Measurements from ENCODE around the gene ASB2.

Gene ASB2

GRCh38 chr14:93895023-93895604 is 81.3 kb downstream of the ASB2 start:
- Histone ChIP-seq H3K36me3 (no peaks in the 10 kb centered on the region), H3K9me3 (no peaks in the 10 kb centered on the region), H3K27me3 (peaks cover 10% of the 10 kb centered on the region), H3K4me1 (ENCODE audit: control insufficient read depth in 1 of 2, insufficient read depth in 1 of 2, low read depth in 1 of 2, low read length in 1 of 2) (no peaks in the 10 kb centered on the region), H3K4me3 (ENCODE audit: low read depth in 1 of 2, low read length in 1 of 2) (no peak overlapping the region), H3K27ac (no peak overlapping the region)
- TF ChIP-seq, protein P1, sequence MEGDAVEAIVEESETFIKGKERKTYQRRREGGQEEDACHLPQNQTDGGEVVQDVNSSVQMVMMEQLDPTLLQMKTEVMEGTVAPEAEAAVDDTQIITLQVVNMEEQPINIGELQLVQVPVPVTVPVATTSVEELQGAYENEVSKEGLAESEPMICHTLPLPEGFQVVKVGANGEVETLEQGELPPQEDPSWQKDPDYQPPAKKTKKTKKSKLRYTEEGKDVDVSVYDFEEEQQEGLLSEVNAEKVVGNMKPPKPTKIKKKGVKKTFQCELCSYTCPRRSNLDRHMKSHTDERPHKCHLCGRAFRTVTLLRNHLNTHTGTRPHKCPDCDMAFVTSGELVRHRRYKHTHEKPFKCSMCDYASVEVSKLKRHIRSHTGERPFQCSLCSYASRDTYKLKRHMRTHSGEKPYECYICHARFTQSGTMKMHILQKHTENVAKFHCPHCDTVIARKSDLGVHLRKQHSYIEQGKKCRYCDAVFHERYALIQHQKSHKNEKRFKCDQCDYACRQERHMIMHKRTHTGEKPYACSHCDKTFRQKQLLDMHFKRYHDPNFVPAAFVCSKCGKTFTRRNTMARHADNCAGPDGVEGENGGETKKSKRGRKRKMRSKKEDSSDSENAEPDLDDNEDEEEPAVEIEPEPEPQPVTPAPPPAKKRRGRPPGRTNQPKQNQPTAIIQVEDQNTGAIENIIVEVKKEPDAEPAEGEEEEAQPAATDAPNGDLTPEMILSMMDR (IDR thresholded peaks at IDR 0.05), result no peak

GRCh38 chr14:93893661-93894261 is 82.6 kb downstream of the ASB2 start:
- TF ChIP-seq, protein P1 (IDR thresholded peaks at IDR 0.05), result no peak
- Histone ChIP-seq H3K4me1 (ENCODE audit: control insufficient read depth in 1 of 2, insufficient read depth in 1 of 2, low read depth in 1 of 2, low read length in 1 of 2) (no peaks in the 10 kb centered on the region), H3K27ac (no peak overlapping the region), H3K36me3 (no peaks in the 10 kb centered on the region), H3K4me3 (ENCODE audit: low read depth in 1 of 2, low read length in 1 of 2) (no peak overlapping the region), H3K9me3 (no peaks in the 10 kb centered on the region), H3K27me3 (peaks cover 16% of the 10 kb centered on the region)

GRCh38 chr14:93892923-93893558 is 83.3 kb downstream of the ASB2 start:
- H3K4me3 ChIP-seq (ENCODE audit: low read depth in 1 of 2, low read length in 1 of 2), result no peak overlapping the region
- TF ChIP-seq, protein P1 (IDR thresholded peaks at IDR 0.05), result peak; percentile 96
- H3K27ac ChIP-seq, result no peak overlapping the region
- H3K9me3 ChIP-seq, result no peaks in the 10 kb centered on the region
- no peaks in the 10 kb centered on the region for H3K36me3 ChIP-seq
- H3K27me3 ChIP-seq, result peaks cover 16% of the 10 kb centered on the region
- H3K4me1 ChIP-seq (ENCODE audit: control insufficient read depth in 1 of 2, insufficient read depth in 1 of 2, low read depth in 1 of 2, low read length in 1 of 2), result no peaks in the 10 kb centered on the region

DNA sequence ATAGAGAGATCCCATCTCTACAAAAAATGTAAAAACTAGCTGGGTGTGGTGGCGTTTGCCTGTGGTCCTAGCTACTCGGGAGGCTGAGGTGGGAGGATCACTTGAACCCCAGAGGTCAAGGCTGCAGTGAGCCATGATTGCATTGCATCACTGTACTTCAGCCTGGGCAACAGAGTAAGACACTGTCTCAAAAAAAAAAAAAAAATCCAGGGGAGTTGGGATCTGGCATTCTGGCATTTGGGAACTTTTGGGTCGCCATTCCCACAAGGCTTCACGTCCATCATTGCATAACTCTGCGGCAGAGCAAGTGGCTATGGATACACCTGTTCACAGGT is 83.9 kb downstream of the ASB2 start:
- no peak overlapping the region for H3K4me3 ChIP-seq (ENCODE audit: low read depth in 1 of 2, low read length in 1 of 2)
- H3K4me1 ChIP-seq (ENCODE audit: control insufficient read depth in 1 of 2, insufficient read depth in 1 of 2, low read depth in 1 of 2, low read length in 1 of 2), result no peaks in the 10 kb centered on the region
- no peaks in the 10 kb centered on the region for H3K36me3 ChIP-seq
- peaks cover 16% of the 10 kb centered on the region for H3K27me3 ChIP-seq
- TF ChIP-seq, protein P1 (IDR thresholded peaks at IDR 0.05), result no peak
- H3K9me3 ChIP-seq, result no peaks in the 10 kb centered on the region
- no peak overlapping the region for H3K27ac ChIP-seq

DNA sequence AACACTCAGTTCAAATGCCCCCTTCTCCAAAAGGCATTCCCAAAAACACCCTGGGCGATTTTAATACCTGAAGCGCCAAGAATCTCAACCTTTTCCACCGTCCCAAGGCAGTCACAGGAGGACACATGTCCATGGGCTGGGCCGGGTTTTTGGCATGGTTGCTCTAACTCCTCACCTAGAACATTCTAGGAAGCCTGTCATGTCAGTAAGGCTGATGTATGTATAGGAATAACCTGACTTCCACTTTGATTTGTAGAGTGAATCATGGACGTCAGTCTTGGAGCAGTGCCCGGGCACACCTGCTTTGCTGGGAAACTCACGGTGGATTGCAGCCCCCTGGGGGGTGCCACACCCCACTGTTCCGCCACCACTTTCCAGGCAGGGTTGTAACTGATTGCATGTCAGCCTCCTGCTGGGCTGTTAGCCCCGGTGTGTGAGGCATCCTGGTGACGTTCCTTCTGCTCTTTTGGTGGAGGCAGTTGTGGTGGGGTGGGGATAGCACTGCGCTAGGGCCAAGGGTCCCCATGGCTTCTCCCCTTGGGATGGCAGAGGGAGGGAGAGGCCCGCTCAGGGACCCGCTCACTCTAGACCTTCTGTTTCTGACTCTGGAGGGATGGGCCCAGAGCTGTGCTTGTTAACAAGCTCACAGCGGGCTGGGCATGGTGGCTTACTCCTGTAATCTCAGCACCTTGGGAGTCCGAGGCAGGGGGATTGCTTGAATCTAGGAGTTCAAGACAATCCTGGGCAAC is 84.4 kb downstream of the ASB2 start:
- H3K4me3 ChIP-seq (ENCODE audit: low read depth in 1 of 2, low read length in 1 of 2), result no peak overlapping the region
- no peaks in the 10 kb centered on the region for H3K9me3 ChIP-seq
- H3K27ac ChIP-seq, result no peak overlapping the region
- H3K27me3 ChIP-seq, result peaks cover 16% of the 10 kb centered on the region
- TF ChIP-seq, protein P1 (IDR thresholded peaks at IDR 0.05), result no peak
- H3K4me1 ChIP-seq (ENCODE audit: control insufficient read depth in 1 of 2, insufficient read depth in 1 of 2, low read depth in 1 of 2, low read length in 1 of 2), result no peaks in the 10 kb centered on the region
- no peaks in the 10 kb centered on the region for H3K36me3 ChIP-seq

Measured in neutrophil (primary cell).